ENCODE measurements around the gene TPSG1.

The TPSG1 gene

DNA sequence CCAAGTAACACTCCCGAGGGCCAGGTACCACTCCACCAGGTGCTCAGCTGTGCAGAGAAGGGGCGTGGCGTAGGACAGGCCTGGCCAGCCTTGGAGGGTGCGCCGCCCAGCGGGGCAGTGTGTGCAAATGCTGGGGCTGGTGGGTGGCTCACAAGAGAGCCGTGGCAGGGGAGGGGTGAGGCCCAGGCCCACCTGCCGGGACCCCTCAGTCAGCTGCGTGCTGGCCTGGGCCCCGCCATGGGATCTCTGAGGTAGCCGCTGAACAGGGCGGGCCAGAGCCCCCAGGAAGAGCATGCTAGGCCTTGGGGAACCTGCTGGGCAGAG, 8.8 kb downstream of the TPSG1 start (continued):
- TF ChIP-seq, protein P1, sequence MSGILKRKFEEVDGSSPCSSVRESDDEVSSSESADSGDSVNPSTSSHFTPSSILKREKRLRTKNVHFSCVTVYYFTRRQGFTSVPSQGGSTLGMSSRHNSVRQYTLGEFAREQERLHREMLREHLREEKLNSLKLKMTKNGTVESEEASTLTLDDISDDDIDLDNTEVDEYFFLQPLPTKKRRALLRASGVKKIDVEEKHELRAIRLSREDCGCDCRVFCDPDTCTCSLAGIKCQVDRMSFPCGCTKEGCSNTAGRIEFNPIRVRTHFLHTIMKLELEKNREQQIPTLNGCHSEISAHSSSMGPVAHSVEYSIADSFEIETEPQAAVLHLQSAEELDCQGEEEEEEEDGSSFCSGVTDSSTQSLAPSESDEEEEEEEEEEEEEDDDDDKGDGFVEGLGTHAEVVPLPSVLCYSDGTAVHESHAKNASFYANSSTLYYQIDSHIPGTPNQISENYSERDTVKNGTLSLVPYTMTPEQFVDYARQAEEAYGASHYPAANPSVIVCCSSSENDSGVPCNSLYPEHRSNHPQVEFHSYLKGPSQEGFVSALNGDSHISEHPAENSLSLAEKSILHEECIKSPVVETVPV (CRISPR knock-in tag; IDR thresholded peaks at IDR 0.05): no peak
- TF ChIP-seq ZNF70 (CRISPR knock-in tag; IDR thresholded peaks at IDR 0.05): no peak
- TF ChIP-seq RARB (CRISPR knock-in tag; IDR thresholded peaks at IDR 0.05): no peak
- TF ChIP-seq OSR1 (CRISPR knock-in tag; IDR thresholded peaks at IDR 0.05): no peak
- TF ChIP-seq ISL1 (CRISPR knock-in tag; IDR thresholded peaks at IDR 0.05): no peak
- no peak for TF ChIP-seq GLIS3 (CRISPR knock-in tag; IDR thresholded peaks at IDR 0.05)
- TF ChIP-seq ESRRG (CRISPR knock-in tag; IDR thresholded peaks at IDR 0.05): no peak
- TF ChIP-seq ZNF8 (CRISPR knock-in tag; IDR thresholded peaks at IDR 0.05): no peak

DNA sequence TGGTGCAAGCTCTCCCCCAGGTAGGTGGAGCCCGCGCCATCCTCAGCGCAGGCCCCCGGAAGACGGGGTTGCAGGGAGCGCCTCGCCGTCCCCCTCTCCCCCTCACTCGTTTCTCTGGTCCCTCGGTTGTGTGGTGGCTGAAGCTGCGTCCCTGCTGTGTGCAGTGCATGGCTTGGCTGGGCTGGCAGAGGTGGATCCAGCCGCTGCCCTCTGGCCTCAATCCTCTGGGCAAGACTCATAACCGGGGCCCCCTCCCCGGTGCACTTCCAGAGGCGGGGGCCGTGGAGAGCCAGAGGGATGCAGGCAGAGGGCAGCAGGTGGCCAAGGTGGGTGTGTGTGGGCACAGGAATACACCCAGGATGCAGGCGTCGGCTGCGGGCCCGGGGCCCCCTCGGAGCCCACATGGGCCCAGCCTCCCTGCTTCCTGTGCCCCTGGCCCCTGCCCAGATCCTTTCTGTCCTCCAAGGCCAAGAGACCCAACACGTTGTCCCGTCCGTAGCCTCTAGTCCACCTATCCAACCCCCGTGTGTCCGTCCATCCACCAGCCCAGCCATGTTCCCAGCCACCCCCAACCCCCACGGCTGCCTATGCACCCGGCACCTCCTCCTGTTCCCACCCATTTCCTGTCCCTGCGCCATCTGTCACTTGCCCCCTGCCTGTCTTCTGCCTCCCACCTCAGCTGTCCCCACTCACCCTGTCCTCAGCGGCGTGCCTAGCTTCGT, 9.3 kb downstream of the TPSG1 start:
- TF ChIP-seq TOX (CRISPR knock-in tag; IDR thresholded peaks at IDR 0.05; ENCODE audit: borderline replicate concordance): no peak
- TF ChIP-seq ARNTL (CRISPR knock-in tag; IDR thresholded peaks at IDR 0.05; ENCODE audit: borderline replicate concordance, low read depth): no peak
- no peak for TF ChIP-seq GLIS3 (CRISPR knock-in tag; IDR thresholded peaks at IDR 0.05)
- no peak for TF ChIP-seq ZFP30 (CRISPR knock-in tag; IDR thresholded peaks at IDR 0.05)
- TF ChIP-seq ZFP3 (CRISPR knock-in tag; IDR thresholded peaks at IDR 0.05): no peak
- ATAC-seq: no peak

DNA sequence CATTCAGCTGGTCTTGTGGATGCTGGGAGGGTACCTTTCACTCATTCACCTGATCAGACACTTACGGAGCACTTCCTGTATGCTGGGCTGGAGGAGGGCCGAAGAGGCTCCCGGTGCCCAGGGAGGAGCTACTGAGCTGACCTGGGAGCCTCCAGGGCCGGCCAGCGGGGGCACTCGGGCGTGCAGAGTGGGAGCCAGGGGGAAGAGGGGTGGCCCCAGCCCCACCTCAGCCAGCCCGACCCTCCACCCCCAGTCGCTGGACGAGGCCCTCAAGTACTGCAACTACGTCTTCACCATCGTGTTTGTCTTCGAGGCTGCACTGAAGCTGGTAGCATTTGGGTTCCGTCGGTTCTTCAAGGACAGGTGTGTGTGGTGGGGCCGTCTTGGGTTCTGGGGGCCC, 10.3 kb downstream of the TPSG1 start:
- TF ChIP-seq ZNF70 (CRISPR knock-in tag; IDR thresholded peaks at IDR 0.05): no peak
- TF ChIP-seq OSR1 (CRISPR knock-in tag; IDR thresholded peaks at IDR 0.05): no peak
- TF ChIP-seq ESRRG (CRISPR knock-in tag; IDR thresholded peaks at IDR 0.05): no peak
- TF ChIP-seq ZNF565 (CRISPR knock-in tag; conservative IDR thresholded peaks at IDR 0.05; ENCODE audit: low read depth): no peak
- TF ChIP-seq, protein P2, sequence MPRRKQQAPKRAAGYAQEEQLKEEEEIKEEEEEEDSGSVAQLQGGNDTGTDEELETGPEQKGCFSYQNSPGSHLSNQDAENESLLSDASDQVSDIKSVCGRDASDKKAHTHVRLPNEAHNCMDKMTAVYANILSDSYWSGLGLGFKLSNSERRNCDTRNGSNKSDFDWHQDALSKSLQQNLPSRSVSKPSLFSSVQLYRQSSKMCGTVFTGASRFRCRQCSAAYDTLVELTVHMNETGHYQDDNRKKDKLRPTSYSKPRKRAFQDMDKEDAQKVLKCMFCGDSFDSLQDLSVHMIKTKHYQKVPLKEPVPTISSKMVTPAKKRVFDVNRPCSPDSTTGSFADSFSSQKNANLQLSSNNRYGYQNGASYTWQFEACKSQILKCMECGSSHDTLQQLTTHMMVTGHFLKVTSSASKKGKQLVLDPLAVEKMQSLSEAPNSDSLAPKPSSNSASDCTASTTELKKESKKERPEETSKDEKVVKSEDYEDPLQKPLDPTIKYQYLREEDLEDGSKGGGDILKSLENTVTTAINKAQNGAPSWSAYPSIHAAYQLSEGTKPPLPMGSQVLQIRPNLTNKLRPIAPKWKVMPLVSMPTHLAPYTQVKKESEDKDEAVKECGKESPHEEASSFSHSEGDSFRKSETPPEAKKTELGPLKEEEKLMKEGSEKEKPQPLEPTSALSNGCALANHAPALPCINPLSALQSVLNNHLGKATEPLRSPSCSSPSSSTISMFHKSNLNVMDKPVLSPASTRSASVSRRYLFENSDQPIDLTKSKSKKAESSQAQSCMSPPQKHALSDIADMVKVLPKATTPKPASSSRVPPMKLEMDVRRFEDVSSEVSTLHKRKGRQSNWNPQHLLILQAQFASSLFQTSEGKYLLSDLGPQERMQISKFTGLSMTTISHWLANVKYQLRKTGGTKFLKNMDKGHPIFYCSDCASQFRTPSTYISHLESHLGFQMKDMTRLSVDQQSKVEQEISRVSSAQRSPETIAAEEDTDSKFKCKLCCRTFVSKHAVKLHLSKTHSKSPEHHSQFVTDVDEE (CRISPR knock-in tag; IDR thresholded peaks at IDR 0.05): no peak
- no peak for TF ChIP-seq RARB (CRISPR knock-in tag; IDR thresholded peaks at IDR 0.05)
- ATAC-seq: no peak

DNA sequence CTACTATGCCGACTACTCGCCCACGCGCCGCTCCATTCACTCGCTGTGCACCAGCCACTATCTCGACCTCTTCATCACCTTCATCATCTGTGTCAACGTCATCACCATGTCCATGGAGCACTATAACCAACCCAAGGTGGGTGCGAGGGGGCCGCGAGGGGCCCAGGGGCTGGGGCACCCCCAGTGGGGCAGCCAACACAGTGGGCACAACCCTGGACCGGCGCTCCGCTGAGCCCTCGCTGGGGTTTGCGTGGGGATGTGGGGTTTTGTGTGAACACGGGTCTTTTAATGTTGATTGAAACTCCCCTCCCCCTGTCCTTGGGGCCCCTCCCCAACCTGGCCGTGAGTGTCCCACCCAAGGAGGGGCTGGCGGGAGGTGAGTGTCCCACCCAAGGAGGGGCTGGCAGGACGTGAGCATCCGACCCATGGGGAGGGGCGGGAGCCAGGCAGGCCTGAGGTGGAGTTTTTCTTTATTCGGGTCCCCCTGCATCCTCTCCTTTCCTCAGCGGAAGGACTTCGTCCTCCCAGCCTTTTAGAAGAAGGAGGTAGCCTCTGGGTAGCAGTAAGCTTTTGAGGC, 11.2 kb downstream of the TPSG1 start:
- ATAC-seq: no peak
- TF ChIP-seq RARB (CRISPR knock-in tag; IDR thresholded peaks at IDR 0.05) (no peak), ZNF565 (CRISPR knock-in tag; conservative IDR thresholded peaks at IDR 0.05; ENCODE audit: low read depth) (no peak), ARNTL (CRISPR knock-in tag; IDR thresholded peaks at IDR 0.05; ENCODE audit: borderline replicate concordance, low read depth) (no peak), ZC3H10 (CRISPR knock-in tag; IDR thresholded peaks at IDR 0.05) (no peak), ISL1 (CRISPR knock-in tag; IDR thresholded peaks at IDR 0.05) (no peak), ESRRG (CRISPR knock-in tag; IDR thresholded peaks at IDR 0.05) (no peak), TOX (CRISPR knock-in tag; IDR thresholded peaks at IDR 0.05; ENCODE audit: borderline replicate concordance) (no peak), GLIS3 (CRISPR knock-in tag; IDR thresholded peaks at IDR 0.05) (no peak), ZFP3 (CRISPR knock-in tag; IDR thresholded peaks at IDR 0.05) (no peak), ZFP30 (CRISPR knock-in tag; IDR thresholded peaks at IDR 0.05) (no peak), CSDC2 (CRISPR knock-in tag; IDR thresholded peaks at IDR 0.05) (no peak), ZNF70 (CRISPR knock-in tag; IDR thresholded peaks at IDR 0.05) (no peak)
- TF ChIP-seq, protein P3, sequence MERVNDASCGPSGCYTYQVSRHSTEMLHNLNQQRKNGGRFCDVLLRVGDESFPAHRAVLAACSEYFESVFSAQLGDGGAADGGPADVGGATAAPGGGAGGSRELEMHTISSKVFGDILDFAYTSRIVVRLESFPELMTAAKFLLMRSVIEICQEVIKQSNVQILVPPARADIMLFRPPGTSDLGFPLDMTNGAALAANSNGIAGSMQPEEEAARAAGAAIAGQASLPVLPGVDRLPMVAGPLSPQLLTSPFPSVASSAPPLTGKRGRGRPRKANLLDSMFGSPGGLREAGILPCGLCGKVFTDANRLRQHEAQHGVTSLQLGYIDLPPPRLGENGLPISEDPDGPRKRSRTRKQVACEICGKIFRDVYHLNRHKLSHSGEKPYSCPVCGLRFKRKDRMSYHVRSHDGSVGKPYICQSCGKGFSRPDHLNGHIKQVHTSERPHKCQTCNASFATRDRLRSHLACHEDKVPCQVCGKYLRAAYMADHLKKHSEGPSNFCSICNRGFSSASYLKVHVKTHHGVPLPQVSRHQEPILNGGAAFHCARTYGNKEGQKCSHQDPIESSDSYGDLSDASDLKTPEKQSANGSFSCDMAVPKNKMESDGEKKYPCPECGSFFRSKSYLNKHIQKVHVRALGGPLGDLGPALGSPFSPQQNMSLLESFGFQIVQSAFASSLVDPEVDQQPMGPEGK (CRISPR knock-in tag; IDR thresholded peaks at IDR 0.05; ENCODE audit: borderline replicate concordance): no peak
- TF ChIP-seq, protein P4, sequence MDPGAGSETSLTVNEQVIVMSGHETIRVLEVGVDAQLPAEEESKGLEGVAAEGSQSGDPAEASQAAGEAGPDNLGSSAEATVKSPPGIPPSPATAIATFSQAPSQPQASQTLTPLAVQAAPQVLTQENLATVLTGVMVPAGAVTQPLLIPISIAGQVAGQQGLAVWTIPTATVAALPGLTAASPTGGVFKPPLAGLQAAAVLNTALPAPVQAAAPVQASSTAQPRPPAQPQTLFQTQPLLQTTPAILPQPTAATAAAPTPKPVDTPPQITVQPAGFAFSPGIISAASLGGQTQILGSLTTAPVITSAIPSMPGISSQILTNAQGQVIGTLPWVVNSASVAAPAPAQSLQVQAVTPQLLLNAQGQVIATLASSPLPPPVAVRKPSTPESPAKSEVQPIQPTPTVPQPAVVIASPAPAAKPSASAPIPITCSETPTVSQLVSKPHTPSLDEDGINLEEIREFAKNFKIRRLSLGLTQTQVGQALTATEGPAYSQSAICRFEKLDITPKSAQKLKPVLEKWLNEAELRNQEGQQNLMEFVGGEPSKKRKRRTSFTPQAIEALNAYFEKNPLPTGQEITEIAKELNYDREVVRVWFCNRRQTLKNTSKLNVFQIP (CRISPR knock-in tag; IDR thresholded peaks at IDR 0.05; ENCODE audit: borderline replicate concordance, low read depth): no peak
- TF ChIP-seq, protein P1 (CRISPR knock-in tag; IDR thresholded peaks at IDR 0.05): no peak
- TF ChIP-seq, protein P2 (CRISPR knock-in tag; IDR thresholded peaks at IDR 0.05): no peak

Data from SK-N-SH treated with all-trans-retinoic acid at 6 μM for 48 hours (cell line).